Activated naive CD4-positive, alpha-beta T cell treated with anti-CD3 and anti-CD28 coated beads, Interleukin-2, amount 50 U/mL, for 24 hours (primary cell): ENCODE results near the gene FAM234B.

Experiments
- H3K27ac Mint-ChIP-seq: one replicate; pipeline ENCODE4 v1.8.0; 2021; ENCODE audit warnings: mild to moderate bottlenecking, mixed read lengths
- H3K27me3 Mint-ChIP-seq: one replicate; pipeline ENCODE4 v1.8.0; 2021; ENCODE audit warnings: mixed read lengths
- H3K36me3 Mint-ChIP-seq: one replicate; pipeline ENCODE4 v1.8.0; 2021; ENCODE audit warnings: mixed read lengths
- H3K4me1 Mint-ChIP-seq: one replicate; pipeline ENCODE4 v1.8.0; 2021; ENCODE audit warnings: mixed read lengths
- H3K4me3 Mint-ChIP-seq: one replicate; pipeline ENCODE4 v1.8.0; 2021; ENCODE audit warnings: mild to moderate bottlenecking, mixed read lengths
- H3K9me3 Mint-ChIP-seq: one replicate; pipeline ENCODE4 v1.8.0; 2021; ENCODE audit warnings: mixed read lengths

Gene FAM234B

GRCh38 chr12:13128291-13128965, 84.2 kb downstream of the FAM234B start:
- Mint-ChIP-seq H3K27ac (no peak overlapping the region), H3K9me3 (no peaks in the 10 kb centered on the region), H3K4me1 (no peaks in the 10 kb centered on the region), H3K4me3 (no peak overlapping the region), H3K27me3 (no peaks in the 10 kb centered on the region), H3K36me3 (no peaks in the 10 kb centered on the region)

GRCh38 chr12:13130981-13131380, 86.8 kb downstream of the FAM234B start:
- Mint-ChIP-seq H3K36me3 (no peaks in the 10 kb centered on the region), H3K27me3 (no peaks in the 10 kb centered on the region), H3K4me1 (no peaks in the 10 kb centered on the region), H3K9me3 (no peaks in the 10 kb centered on the region), H3K27ac (no peak overlapping the region), H3K4me3 (no peak overlapping the region)
